Dedifferentiated amniotic fluid mesenchymal stem cell (primary cell): Measurements from ENCODE around the gene TSPAN1.

Experiments
- DNase-seq: peaks from one replicate; pipeline ENCODE4 v3.0.0-alpha.2; 2016; ENCODE audit errors: extremely low spot score

TSPAN1 gene

DNA sequence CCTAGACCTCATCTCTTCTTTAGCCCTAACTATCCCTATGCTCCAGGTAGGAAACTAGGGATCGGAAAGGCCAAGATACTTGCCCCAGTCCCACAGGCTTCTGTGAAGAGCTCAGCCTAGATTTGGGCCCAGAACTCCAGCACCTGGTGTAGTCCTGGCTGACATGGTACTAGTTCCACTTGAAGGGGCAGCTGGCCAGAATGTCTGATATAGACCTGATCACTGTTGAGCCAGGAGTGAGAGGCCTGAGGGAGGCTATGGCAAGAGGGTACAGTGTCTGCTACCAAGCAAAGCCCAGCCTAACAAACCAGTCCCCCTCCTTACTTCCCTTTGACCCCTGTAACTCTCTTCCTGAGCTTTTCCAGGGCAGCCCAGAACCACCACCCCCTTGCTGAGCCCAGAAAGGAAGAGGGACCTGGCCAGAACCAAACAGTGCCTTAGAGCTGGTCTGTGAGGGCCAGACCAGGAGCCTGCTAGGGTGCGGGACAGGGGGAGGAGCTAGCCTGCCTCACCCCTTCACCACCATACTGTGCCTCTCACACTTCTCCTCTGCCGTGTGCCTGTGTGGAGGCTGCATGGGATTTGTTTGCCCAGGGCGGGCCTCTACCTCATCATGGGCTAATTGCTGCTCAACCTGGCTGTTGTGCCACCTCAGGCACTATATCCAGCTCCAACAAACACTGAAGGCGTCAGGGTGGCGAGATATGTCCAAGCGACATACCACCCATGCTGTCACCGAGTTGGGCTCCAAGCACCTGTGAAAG is 12.4 kb downstream of the TSPAN1 start:
- no peak for DNase-seq

DNA sequence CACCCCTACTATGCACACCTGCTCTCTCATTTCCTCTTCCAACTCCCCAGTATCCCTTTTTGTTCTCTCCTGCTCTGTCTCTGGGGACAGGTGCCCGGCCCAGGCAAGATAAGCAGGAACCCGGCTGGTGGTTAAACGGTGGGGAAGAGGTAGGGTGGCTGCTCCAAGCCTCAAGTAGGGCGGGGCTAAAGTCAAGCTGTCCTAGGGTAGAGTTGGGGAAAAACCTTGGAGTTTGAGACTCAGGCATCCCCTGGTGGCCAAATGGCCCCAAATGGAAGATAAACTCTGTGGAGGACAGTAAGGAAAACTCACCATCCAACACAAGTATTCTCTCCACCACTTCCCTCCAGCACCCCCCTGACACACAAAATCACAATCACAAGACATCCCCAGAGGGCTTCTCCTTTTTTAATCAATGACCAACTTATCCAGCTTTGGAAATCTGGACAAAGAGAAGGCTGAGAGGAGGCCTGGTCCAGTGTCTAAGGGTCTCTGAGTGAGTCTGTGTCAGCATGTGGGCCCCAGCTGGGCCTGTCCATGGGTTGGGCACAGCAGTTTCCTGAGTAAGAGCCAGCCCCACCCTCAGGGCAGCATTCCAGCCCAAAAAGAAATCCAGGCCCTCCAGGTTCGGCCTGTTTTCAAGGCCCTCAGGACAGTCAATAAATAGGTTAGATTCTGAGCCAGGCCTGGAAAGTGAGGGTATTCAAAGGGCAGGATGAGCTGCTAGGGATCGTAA is 13.6 kb downstream of the TSPAN1 start:
- DNase-seq = no peak

DNA sequence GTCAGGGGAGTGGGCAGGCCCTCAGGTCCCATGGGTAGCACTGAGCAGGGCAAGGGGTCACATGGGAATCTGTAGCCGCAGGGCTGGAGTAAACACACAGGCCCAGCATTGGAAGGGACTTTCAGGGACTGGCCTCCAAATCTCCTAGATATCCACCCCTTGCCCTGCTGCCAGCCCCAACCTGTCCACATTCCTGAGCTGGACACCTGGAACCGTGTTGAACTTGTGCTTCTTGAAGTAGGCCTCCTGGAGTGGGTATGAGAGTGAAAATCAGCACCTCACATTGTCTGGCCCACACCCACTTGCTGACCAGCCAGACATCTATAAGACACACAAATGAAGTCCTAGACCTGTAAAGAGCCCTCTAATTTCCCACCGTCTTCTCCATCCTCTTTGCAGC is 15.7 kb downstream of the TSPAN1 start:
- DNase-seq = no peak

- no peak for DNase-seq
Observed at GRCh38 chr1:46191033-46191701, 16.3 kb downstream of the TSPAN1 start.

- no peak for DNase-seq
Observed at GRCh38 chr1:46192171-46192570, 17.3 kb downstream of the TSPAN1 start.

DNA sequence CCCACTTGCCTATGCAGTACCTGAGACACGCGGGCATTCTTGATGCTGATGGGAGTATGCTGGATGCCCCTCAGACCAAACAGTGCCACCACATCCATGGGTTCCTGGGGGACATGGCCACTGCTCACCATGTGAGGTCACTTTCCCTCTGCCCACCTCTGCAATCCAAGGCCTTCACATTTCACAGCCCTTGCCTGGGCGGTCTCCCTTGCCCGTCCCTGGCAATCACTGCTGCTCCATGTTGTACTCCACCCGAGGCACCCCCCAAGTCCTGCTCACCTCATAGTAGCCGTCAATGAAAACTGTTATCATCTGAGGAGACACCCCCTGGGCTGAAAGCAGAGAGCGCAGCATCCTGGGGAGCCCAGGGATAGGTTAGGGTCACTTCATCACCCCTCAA is 18.4 kb downstream of the TSPAN1 start:
- no peak for DNase-seq

- no peak for DNase-seq
Observed at GRCh38 chr1:46193984-46194570, 19.2 kb downstream of the TSPAN1 start.

- no peak for DNase-seq
Observed at GRCh38 chr1:46194641-46195193, 19.8 kb downstream of the TSPAN1 start.

GRCh38 chr1:46196609-46197008 is 21.7 kb downstream of the TSPAN1 start:
- no peak for DNase-seq

GRCh38 chr1:46197560-46197963 is 22.7 kb downstream of the TSPAN1 start:
- DNase-seq = no peak

GRCh38 chr1:46197964-46198811 is 23.3 kb downstream of the TSPAN1 start, which contains the start of gene POMGNT1:
POMGNT1 (minus strand) TSS chr1:46198434; CDS start chr1:46197821, 613 bp downstream.
- DNase-seq = peak; percentile 35

GRCh38 chr1:46199233-46199749 is 24.4 kb downstream of the TSPAN1 start:
- DNase-seq = no peak

GRCh38 chr1:46203738-46204405 is 29.0 kb downstream of the TSPAN1 start:
- no peak for DNase-seq

DNA sequence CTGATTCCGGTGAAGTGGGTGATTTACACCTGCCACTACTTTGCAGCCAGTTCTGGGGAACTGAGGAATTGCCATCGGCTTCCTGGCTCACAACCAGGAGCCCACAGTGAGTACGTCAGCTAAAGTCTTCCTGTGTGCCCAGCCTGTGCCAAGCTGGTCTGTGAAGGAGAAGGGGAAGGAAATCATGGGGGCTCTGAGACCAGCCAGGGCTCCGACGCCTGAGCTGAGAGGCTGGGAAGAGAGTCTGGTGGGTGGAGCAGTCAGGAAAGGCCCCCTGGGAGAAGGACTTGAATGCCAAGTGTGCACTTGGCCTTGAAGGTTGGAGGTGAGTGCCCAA is 29.5 kb downstream of the TSPAN1 start:
- no peak for DNase-seq

- DNase-seq = no peak
Observed at GRCh38 chr1:46205141-46205540, 30.3 kb downstream of the TSPAN1 start.

GRCh38 chr1:46205791-46206190 is 30.9 kb downstream of the TSPAN1 start:
- DNase-seq = no peak

- no peak for DNase-seq
Observed at GRCh38 chr1:46206399-46206798, 31.5 kb downstream of the TSPAN1 start.

- DNase-seq = no peak
Observed at GRCh38 chr1:46210561-46210960, 35.7 kb downstream of the TSPAN1 start.

DNA sequence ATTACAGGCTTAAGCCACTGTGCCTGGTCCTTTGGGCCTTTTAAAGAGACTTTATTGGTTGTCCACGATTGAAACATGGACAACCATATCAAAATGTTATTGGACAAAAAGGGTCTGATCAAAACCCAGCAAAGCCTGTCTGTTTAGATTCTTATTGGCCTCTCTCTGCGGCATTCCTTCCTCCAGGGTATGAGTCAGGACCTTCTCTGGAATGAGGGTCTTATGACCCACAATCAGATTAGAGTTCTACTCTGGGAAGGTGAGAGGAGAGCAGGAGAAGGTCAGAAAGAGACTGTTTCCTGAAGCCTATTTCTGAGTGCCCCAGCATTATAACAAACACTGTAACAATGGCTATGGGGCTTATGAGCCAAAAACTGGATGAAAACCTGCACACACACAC is 36.2 kb downstream of the TSPAN1 start:
- DNase-seq = no peak

DNA sequence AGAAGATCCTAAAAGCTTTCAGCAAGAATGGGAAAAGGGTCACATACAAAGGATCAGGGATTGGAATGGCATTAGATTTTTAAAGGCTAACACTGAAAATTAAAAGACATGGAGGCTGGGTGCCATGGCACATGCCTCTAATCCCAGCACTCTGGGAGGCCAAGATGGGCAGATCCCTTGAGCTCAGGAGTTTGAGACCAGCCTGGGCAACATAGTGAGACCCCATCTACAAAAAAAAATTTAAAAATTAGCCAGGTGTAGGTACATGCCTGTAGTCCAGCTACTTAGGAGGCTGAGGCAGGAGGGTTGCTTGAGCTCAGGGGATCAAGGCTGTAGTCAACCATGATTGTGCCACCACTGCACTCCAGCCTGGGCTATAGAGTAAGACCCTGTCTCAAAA is 40.6 kb downstream of the TSPAN1 start:
- DNase-seq = no peak
